Stimulated activated CD4-positive, alpha-beta T cell treated with anti-CD3 and anti-CD28 coated beads, Interleukin-4, amount 100 ng/mL, for 24 hours (primary cell): ENCODE data around the gene RABL3.
"Not testable (repeated sequence)": the region's sequence is repeated elsewhere in the genome, so short reads cannot be mapped to it uniquely, and the experiment has no call there.

Source experiments
- DNase-seq: peaks from one replicate; pipeline ENCODE4 v3.0.0-alpha.2; 2020

The RABL3 gene

DNA sequence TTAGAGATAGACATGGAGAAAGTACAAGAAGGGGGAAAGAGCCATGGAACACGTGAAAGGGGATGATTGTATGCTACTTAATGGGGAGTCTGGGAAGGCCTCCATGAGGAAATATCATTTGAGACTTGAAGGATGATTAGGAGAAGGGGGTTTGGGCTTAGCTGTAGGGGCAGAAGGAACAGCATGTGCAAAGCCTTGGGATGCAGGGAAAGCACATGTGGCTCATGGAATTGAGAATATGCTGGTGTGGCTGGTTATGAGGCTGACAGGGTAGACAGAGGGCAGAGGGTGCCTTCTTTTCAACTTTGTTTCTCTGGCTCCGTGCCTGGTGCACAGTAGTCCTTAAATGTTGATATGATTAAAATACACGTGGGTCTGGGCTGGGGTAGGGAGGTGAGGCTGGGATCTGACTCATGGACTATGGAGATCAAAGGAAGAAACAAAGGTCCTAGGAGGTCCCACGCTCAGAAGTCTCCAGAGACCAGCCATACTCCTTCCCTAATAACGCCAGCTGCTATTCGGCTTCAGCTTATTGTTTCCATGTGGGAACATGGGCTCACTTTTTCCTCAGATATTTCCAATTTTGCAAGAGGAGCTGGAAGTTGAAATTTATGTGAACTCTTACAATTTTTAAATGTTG lies 1.4 kb upstream of the RABL3 start:
- DNase-seq, result no peak

DNA sequence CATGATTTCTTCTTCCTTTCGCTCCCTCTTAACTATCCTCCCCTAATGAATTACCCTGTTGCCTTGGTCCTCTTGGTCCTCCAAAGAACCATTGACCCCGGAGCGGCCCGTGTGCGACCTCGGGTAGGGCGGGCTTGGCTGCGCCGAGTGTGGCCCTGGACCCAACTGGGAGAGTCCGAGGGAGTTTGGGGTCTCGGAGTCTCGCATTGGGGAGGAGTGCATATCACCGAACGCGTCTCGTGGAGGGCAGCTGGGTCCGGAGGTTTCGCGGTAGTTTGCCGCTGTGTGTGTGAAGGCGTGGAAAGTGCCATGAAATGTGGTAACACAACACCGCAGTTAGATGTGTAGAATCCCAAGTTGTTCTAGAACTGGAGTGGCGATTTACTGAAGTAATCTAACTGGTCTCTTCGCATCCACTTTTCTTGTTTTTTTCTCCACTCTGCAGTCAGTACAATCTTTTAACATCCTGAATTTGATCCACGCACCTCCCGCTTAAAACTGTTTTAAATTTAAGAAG lies 591 bp upstream of the RABL3 start:
- peak; percentile 33 for DNase-seq

- no peak for DNase-seq
These were observed 499 bp downstream of the RABL3 start for GRCh38 chr3:120741837-120742197.

- DNase-seq, result no peak
These were observed 996 bp downstream of the RABL3 start for GRCh38 chr3:120741320-120741719.

GRCh38 chr3:120738006-120738405 lies 4.3 kb downstream of the RABL3 start:
- DNase-seq, result not testable (repeated sequence)

- no peak for DNase-seq
These were observed 11.5 kb downstream of the RABL3 start for GRCh38 chr3:120730576-120731542.

DNA sequence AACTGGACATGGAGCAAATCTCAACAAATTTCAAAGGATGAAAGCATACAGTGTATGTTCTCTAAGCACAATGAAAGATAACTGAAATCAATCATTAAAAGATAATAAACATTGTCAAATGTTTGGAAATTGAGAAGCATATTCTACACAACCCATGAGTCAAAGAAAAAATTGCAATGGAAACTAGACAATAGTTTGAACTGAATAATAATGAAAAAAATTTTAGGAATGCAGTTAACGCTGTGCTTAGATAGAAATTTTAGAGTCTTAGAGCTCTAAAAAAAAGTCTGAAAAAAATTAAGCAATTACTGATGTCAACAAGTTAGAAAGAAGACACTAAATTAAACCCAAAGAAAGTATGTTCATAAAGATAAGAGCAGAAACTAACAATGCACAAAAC lies 15.5 kb downstream of the RABL3 start:
- no peak for DNase-seq

- DNase-seq, result peak; percentile 48
These were observed 23.0 kb downstream of the RABL3 start for GRCh38 chr3:120719167-120719834.

DNA sequence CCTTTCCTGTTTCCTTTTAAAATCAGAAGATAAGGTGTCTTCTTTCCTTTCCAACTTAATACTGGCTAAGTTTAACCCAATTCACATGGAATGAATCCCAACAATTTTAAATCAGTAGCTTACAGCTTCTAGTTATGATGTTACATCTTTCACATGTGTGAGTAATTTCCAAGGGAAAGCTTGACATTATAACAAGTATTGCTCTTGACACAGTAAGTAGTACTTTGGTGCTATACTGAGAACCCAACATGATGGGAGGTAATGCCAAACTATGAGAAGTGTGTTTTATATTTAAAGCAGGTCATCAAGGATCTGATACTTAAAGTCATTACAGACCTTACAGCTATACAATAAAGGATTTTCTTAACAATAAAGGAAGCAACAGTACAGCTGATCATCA lies 29.1 kb downstream of the RABL3 start:
- DNase-seq, result no peak

DNA sequence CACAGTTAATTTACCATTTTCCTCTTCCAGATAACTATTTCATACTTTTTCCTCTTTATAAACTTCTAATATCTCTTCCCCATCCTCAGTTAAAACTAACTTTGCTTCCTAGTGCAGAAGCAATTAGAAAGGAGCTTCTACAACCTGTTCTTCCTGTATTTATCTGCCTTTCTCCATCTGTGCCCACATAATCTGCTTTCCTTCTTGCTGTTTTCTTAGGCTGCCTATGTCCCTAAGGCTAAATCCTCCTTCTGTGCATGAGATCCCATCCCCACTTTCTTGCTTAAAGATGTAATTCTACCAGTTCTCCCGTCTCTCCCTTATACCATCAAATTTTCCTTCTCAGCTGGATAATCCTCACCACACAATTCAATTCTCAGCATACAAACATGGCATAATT lies 31.9 kb downstream of the RABL3 start:
- no peak for DNase-seq

GRCh38 chr3:120708408-120708807 lies 33.9 kb downstream of the RABL3 start:
- DNase-seq, result no peak

DNA sequence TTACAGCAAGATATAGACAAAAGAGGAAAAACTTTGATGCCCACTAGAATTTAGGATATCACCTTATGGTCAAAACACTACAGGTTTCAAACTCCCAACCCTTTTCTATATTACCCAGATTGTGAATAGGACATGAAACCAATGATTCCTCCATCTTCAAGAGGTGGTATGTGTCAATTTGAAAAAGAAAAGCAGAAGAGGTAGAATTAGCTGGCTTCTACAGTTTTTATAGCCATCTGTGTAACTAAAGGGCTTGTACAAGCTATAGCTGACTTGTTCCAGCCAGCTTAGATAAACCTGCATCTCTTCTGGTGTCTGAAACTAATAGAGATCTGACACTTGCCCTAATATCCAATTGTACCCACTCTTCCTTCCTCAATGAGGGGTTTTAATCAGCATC lies 35.4 kb downstream of the RABL3 start:
- DNase-seq, result no peak

DNA sequence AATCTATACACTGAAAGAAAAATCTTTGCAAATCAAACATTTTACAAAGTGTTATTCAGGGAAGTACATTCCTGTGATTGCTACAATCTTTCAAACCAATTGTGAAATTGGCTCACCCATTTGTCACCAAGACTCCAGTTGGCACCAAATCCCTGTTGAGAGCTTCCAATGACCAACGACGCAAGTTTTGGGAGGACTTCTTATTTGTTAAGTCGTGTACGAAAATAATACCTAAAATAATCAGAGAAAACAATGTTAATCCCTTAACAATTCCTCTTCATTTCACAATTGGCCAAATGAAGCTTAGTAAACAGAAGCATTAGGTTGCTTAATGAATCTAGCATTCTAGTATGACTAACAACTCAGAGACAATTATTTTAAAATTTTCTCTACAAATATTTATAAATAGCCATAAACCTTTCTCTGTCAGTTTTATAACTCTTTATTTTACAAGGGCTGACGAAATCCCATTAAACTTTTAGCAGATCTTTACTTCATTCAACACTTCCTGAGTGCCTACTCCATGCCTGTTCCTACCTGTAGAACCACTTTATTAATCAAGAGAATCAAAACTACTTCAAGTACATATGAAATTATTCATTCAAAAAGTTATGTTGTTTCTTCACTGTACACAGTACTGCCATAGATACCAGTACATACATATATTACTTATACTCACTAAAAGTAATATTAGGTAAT lies 36.3 kb downstream of the RABL3 start:
- no peak for DNase-seq

DNA sequence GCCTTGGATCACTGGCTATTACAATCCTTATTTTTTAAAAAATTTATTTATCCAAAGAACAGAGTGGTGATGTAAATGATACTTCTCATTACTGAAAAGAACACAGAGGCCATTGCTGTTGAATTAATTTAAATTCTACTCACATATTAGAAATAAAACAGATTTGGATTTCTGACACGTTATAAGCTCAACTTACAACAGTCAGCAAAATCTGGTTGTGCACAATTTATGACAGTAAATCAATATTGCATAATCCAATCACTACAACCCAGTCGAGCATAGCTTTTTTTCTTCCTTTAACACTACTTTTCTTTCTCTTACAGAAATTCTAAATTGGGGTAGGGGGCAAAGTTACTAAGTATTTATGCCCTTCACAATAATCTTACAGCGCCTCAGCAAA lies 43.0 kb downstream of the RABL3 start:
- DNase-seq, result no peak

DNA sequence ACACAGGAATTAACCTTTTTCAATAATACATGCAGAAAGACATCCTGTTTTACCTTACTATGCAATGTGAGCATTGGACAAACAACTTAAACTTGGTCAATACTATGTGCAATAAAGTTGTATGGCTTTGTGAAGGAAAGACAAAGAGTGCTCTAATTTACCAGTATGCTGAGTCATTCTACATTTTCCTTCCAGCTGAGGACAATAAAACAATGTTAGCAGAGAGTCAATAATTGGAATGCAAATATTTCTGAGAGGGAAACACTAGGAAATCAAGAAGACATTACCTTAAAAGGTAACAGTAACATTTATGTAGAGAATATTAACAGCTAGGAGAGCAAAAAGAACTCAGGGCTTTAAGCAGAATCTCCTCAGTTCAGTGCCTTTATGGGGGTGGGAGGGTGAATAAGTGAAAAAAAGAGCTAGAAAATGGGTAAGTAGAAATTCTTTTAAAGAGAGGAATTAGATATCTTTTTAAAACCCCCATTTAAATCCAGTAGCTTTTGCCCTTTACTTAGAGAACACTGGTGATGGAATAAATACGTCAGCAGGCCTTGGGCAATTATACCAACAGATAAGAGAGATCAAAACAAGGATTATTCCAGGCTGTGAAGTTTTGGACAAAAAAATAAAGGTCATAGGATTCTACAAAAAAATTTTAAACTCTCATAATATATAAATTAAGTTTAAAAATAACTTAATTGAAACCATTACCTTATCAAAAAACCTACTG lies 48.7 kb downstream of the RABL3 start:
- no peak for DNase-seq

DNA sequence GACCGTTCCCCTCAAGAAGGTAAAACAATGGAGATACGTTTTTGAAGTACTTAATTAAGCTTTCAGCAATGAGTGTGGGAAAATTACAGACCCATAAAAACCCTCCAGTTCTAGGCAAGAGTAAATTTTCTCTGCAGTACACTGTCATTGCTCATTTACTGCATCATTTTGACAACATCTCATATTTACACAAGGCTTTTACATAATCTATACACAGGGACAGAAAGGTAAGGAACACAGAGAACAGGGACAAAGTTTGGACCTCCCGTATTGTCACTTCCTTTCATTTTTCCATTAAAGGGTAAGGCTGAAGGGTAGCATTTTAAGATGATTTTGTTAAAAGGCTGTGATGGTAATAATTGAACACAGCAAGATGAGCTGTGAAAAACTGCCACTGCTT lies 52.9 kb downstream of the RABL3 start:
- no peak for DNase-seq

- DNase-seq, result no peak
These were observed 54.2 kb downstream of the RABL3 start for GRCh38 chr3:120688121-120688520.

DNA sequence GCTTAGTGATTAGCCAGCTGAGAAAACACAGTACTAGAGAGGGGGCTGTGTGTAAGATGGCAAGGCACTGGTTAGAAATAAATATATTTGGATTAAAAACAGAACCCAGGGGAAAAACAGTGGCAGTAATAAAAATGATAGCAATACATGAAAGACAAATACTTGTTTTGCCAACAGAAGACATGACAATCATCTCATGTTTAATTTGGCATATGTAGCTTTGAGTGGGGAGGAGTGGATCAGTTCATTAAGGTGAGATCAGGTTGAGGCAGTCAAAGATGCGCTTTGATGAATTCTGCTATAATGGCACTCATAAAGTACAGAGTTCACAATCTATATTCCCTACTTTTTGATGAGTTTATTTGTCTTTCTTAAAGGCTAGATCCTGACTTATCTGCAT lies 56.9 kb downstream of the RABL3 start:
- DNase-seq, result no peak

DNA sequence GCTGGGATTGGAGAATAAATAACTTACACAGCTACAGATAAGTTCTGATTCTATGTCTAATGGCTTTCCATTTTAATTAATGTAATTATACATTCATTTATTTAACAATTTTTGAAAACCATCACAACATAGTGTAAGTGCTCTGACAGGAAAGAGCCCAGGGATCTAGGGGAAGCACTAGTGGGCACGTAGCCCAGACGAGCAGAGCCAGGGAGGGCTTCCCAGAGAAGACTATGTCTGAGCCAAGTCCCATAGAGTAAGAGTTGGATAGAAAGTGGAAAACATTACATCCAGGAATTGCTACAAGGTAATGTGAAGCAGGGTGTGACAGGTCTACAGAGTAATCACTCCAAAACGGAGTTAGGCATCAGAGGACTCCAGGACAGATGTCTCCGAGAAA lies 57.4 kb downstream of the RABL3 start:
- no peak for DNase-seq

GRCh38 chr3:120683671-120684301 lies 58.5 kb downstream of the RABL3 start:
- no peak for DNase-seq

DNA sequence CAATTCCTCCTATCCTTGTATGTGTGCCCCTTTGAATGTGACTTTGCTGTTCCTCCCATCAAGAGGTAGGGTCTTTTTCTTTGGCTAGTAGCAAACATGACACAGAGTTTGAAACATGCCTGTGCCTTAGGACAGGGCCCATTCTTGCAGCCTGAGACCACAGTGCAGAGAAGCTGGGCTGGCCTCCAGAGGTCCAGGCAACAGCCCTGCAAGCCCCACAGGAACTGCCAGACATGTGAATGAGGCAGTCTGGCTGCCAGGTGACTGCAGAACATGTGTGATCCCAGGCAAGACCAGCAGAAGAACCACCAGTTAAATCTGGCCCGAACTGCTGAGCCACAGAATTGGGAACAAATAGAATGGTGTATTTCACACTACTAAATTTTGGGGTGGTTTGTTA lies 59.1 kb downstream of the RABL3 start:
- DNase-seq, result no peak
